Measurements from ENCODE around the gene CDYL2. TPM values are rescaled to one million over a fixed set of nuclear protein-coding genes. Genes with fewer than 3 reads are reported as not detected.

CDYL2 gene
- total and polyA plus RNA-seq, 2 donors (not counting 3 experiments of a cell fraction or from before 2014, with no cell fraction given): 7.1 to 71.3 TPM

DNA sequence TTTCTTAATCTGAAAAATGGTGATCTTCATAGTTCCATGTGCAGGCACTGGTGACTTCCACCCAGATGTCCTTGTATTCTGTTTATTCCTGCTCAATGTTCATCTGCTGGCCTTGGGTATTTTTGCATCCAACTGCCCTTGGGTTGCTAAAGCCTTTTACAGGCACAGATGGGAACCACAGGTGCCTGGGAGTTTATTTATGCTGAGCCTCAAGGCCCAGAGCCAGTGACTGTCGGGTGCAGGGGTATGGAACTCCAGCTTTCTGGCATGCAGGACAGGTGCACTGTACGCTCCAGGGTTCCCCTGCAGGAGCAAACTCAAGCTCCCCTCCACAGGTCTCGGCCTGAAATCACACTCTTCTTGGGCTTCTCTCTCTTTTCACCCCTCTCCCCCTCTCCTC lies 241.3 kb downstream of the CDYL2 start:
- H4K20me1 ChIP-seq (replicated peaks; ENCODE audit: control insufficient read depth, extremely low read depth, insufficient read depth, low read length): no peaks in the 10 kb centered on the region
- H3K4me2 ChIP-seq (ENCODE audit: insufficient read depth, low read length): no peak overlapping the region
- H3K4me1 ChIP-seq (ENCODE audit: control insufficient read depth, extremely low read depth, insufficient read depth, low read length): no peaks in the 10 kb centered on the region
- H3K9ac ChIP-seq (replicated peaks; ENCODE audit: extremely low read depth, insufficient read depth, low read length): no peak overlapping the region
- no peak overlapping the region for H3K27ac ChIP-seq (ENCODE audit: insufficient read depth, low read depth, low read length)
- intact Hi-C loops (cut with micrococcal nuclease) (no loop called here), dilution Hi-C loops (cut with MboI; ENCODE audit: extremely low pct_ligation_motif_present, low sequenced_read_pairs) (no loop called here)
- no peak overlapping the region for H3K4me3 ChIP-seq (replicated peaks in 1 of 3; ENCODE audit: insufficient read depth in 1 of 3, low read depth in 1 of 3, low read length in 3 of 3)
- ChIA-PET CTCF (no interaction called here), POLR2A (no interaction called here)
- no peak overlapping the region for H2AFZ ChIP-seq (ENCODE audit: low read depth, low read length)
- H3K27me3 ChIP-seq (ENCODE audit: control insufficient read depth in 2 of 2, insufficient read depth in 2 of 2, low read length in 2 of 2): peaks cover 3 to 8% of the 10 kb centered on the region in 2 experiments
- H3K36me3 ChIP-seq (ENCODE audit: control insufficient read depth in 2 of 2, extremely low read depth in 1 of 2, insufficient read depth in 2 of 2, low read length in 2 of 2): no peaks in the 10 kb centered on the region
- H3K9me1 ChIP-seq (replicated peaks; ENCODE audit: control insufficient read depth, extremely low read depth, insufficient read depth, low read length): no peaks in the 10 kb centered on the region
- TF ChIP-seq EZH2 (IDR thresholded peaks at IDR 0.05; ENCODE audit: borderline replicate concordance, low read depth, low read length, severe bottlenecking): no peak
- no peak for TF ChIP-seq POLR2A (IDR thresholded peaks at IDR 0.05; ENCODE audit: low read depth, low read length)
- TF ChIP-seq JUN (IDR thresholded peaks at IDR 0.05; ENCODE audit: borderline replicate concordance, insufficient read depth, insufficient read length, low read depth): no peak
- TF ChIP-seq POLR2AphosphoS5 (IDR thresholded peaks at IDR 0.05; ENCODE audit: insufficient read depth, low read depth, low read length): no peak
- TF ChIP-seq, protein P1, sequence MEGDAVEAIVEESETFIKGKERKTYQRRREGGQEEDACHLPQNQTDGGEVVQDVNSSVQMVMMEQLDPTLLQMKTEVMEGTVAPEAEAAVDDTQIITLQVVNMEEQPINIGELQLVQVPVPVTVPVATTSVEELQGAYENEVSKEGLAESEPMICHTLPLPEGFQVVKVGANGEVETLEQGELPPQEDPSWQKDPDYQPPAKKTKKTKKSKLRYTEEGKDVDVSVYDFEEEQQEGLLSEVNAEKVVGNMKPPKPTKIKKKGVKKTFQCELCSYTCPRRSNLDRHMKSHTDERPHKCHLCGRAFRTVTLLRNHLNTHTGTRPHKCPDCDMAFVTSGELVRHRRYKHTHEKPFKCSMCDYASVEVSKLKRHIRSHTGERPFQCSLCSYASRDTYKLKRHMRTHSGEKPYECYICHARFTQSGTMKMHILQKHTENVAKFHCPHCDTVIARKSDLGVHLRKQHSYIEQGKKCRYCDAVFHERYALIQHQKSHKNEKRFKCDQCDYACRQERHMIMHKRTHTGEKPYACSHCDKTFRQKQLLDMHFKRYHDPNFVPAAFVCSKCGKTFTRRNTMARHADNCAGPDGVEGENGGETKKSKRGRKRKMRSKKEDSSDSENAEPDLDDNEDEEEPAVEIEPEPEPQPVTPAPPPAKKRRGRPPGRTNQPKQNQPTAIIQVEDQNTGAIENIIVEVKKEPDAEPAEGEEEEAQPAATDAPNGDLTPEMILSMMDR (IDR thresholded peaks at IDR 0.05; ENCODE audit: extremely low read depth in 1 of 2, insufficient read depth in 1 of 2, low read depth in 1 of 2, low read length in 2 of 2): no peak
- no peak for TF ChIP-seq MYC (IDR thresholded peaks at IDR 0.05; ENCODE audit: low read depth, low read length)
- TF ChIP-seq, protein P2, sequence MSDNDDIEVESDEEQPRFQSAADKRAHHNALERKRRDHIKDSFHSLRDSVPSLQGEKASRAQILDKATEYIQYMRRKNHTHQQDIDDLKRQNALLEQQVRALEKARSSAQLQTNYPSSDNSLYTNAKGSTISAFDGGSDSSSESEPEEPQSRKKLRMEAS (IDR thresholded peaks at IDR 0.05; ENCODE audit: insufficient read depth, insufficient read length): no peak
- TF ChIP-seq FOS (IDR thresholded peaks at IDR 0.05; ENCODE audit: borderline replicate concordance, insufficient read depth, low read length): no peak
- BruUV-seq (replicated peaks): no TSS peak
- no peak for FAIRE-seq
- no peak for DNase-seq (ENCODE audit: low read depth, low spot score)
- H3K9me3 ChIP-seq (replicated peaks; ENCODE audit: control insufficient read depth, insufficient read depth, low read length): no peaks in the 10 kb centered on the region
- no peaks in the 10 kb centered on the region for H3K79me2 ChIP-seq (ENCODE audit: control insufficient read depth, insufficient read depth, low read length)
